MM.1S (cell line): ENCODE results near the gene LCAT.

Experiments
- DNase-seq: peaks from one replicate; pipeline ENCODE4 v3.0.0-alpha.2; 2015
- H2AFZ ChIP-seq: fragments of 300-600 bp; sonication (generic); 2 replicates; pipeline ENCODE4 v1.6.0; 2016; ENCODE audit warnings: antibody characterized with exemption, low read length
- H3F3A ChIP-seq: fragments of 300-600 bp; sonication (generic); 2 replicates; pipeline ENCODE4 v1.6.1; 2016; ENCODE audit warnings: mild to moderate bottlenecking, antibody characterized with exemption, low read length, moderate library complexity, mixed read lengths; ENCODE audit not compliant: insufficient read depth
- H3K27ac ChIP-seq: fragments of 300-600 bp; sonication (generic); 2 replicates; pipeline ENCODE4 v1.5.1; 2016; ENCODE audit warnings: mild to moderate bottlenecking, low read length
- H3K27me3 ChIP-seq: fragments of 300-600 bp; sonication (generic); replicated peaks from 2 replicates; pipeline ENCODE4 v1.6.0; 2016; ENCODE audit warnings: low read length; ENCODE audit not compliant: insufficient read depth
- H3K36me3 ChIP-seq: fragments of 300-600 bp; sonication (generic); replicated peaks from 2 replicates; pipeline ENCODE4 v1.6.1; 2016; ENCODE audit warnings: mild to moderate bottlenecking, low read length, mixed read lengths; ENCODE audit not compliant: insufficient read depth
- H3K4me1 ChIP-seq: fragments of 300-600 bp; sonication (generic); 2 replicates; pipeline ENCODE4 v1.6.1; 2016; ENCODE audit warnings: low read length, mixed read lengths
- H3K4me2 ChIP-seq: fragments of 300-600 bp; sonication (generic); 2 replicates; pipeline ENCODE4 v1.6.0; 2016; ENCODE audit warnings: low read depth, low read length
- H3K4me3 ChIP-seq: fragments of 300-600 bp; sonication (generic); 2 replicates; pipeline ENCODE4 v1.5.1; 2016; ENCODE audit warnings: low read length, mixed read lengths
- H3K79me2 ChIP-seq: fragments of 300-600 bp; sonication (generic); 2 replicates; pipeline ENCODE4 v1.6.1; 2016; ENCODE audit warnings: mixed run types, low read length, mixed read lengths
- H3K9ac ChIP-seq: fragments of 300-600 bp; sonication (generic); 2 replicates; pipeline ENCODE4 v1.6.1; 2016; ENCODE audit warnings: low read length, mixed read lengths
- H3K9me2 ChIP-seq: fragments of 300-600 bp; sonication (generic); replicated peaks from 2 replicates; pipeline ENCODE4 v1.6.1; 2016; ENCODE audit warnings: mild to moderate bottlenecking, low read length, mixed read lengths; ENCODE audit not compliant: insufficient read depth
- H3K9me3 ChIP-seq: fragments of 300-600 bp; sonication (generic); replicated peaks from 2 replicates; pipeline ENCODE4 v1.6.1; 2016; ENCODE audit warnings: mild to moderate bottlenecking, low read length, mixed read lengths; ENCODE audit not compliant: insufficient read depth
- H4K20me1 ChIP-seq: fragments of 300-600 bp; sonication (generic); 2 replicates; pipeline ENCODE4 v1.6.1; 2016; ENCODE audit warnings: mild to moderate bottlenecking, low read length, moderate library complexity, mixed read lengths; ENCODE audit not compliant: insufficient read depth
- CTCF ChIP-seq: fragments of 300-600 bp; sonication (generic); IDR thresholded peaks from 2 replicates; pipeline ENCODE4 v1.5.1; 2016; ENCODE audit warnings: antibody characterized with exemption, low read length, mixed read lengths
- EZH2 ChIP-seq: fragments of 300-600 bp; sonication (generic); optimal IDR thresholded peaks from 2 replicates; pipeline ENCODE3; 2017; ENCODE audit warnings: low read depth, mild to moderate bottlenecking, antibody characterized with exemption, low read length, mixed read lengths
- EZH2phosphoT487 ChIP-seq: fragments of 300-600 bp; sonication (generic); IDR thresholded peaks from 2 replicates; pipeline ENCODE4 v1.6.1; 2018; ENCODE audit warnings: antibody characterized with exemption, low read length

The LCAT gene

GRCh38 chr16:67962135-67962534 is 18.2 kb upstream of the LCAT start:
- Histone ChIP-seq H3K9me3 (no peaks in the 10 kb centered on the region), H4K20me1 (no peaks in the 10 kb centered on the region), H3K9ac (no peak overlapping the region), H2AFZ (no peak overlapping the region), H3K4me3 (no peak overlapping the region), H3F3A (peaks cover 15% of the 10 kb centered on the region), H3K36me3 (no peaks in the 10 kb centered on the region), H3K27ac (no peak overlapping the region), H3K9me2 (no peaks in the 10 kb centered on the region), H3K79me2 (peaks cover 13% of the 10 kb centered on the region), H3K4me1 (peaks cover 31% of the 10 kb centered on the region), H3K4me2 (no peak overlapping the region), H3K27me3 (no peaks in the 10 kb centered on the region)
- TF ChIP-seq EZH2 = no peak
- no peak for TF ChIP-seq EZH2phosphoT487
- TF ChIP-seq CTCF = no peak
- no peak for DNase-seq

GRCh38 chr16:67961551-67961957 is 17.6 kb upstream of the LCAT start:
- H3K4me3 ChIP-seq = no peak overlapping the region
- H2AFZ ChIP-seq = no peak overlapping the region
- H3K79me2 ChIP-seq = peaks cover 8% of the 10 kb centered on the region
- DNase-seq = no peak
- H3K9me2 ChIP-seq = no peaks in the 10 kb centered on the region
- H3K27me3 ChIP-seq = no peaks in the 10 kb centered on the region
- no peaks in the 10 kb centered on the region for H4K20me1 ChIP-seq
- peaks cover 15% of the 10 kb centered on the region for H3F3A ChIP-seq
- no peaks in the 10 kb centered on the region for H3K36me3 ChIP-seq
- peaks cover 26% of the 10 kb centered on the region for H3K4me1 ChIP-seq
- no peak for TF ChIP-seq EZH2phosphoT487
- no peak for TF ChIP-seq EZH2
- no peak for TF ChIP-seq CTCF
- no peak overlapping the region for H3K9ac ChIP-seq
- H3K4me2 ChIP-seq = no peak overlapping the region
- no peak overlapping the region for H3K27ac ChIP-seq
- no peaks in the 10 kb centered on the region for H3K9me3 ChIP-seq

- H3K27me3 ChIP-seq = no peaks in the 10 kb centered on the region
- no peak overlapping the region for H3K4me3 ChIP-seq
- no peak overlapping the region for H3K27ac ChIP-seq
- no peaks in the 10 kb centered on the region for H3K9me3 ChIP-seq
- TF ChIP-seq CTCF (no peak), EZH2 (no peak), EZH2phosphoT487 (no peak)
- H3K9ac ChIP-seq = no peak overlapping the region
- no peaks in the 10 kb centered on the region for H4K20me1 ChIP-seq
- peaks cover 4% of the 10 kb centered on the region for H3F3A ChIP-seq
- H3K36me3 ChIP-seq = no peaks in the 10 kb centered on the region
- H2AFZ ChIP-seq = no peak overlapping the region
- H3K4me2 ChIP-seq = no peak overlapping the region
- no peaks in the 10 kb centered on the region for H3K9me2 ChIP-seq
- DNase-seq = no peak
- peaks cover 12% of the 10 kb centered on the region for H3K4me1 ChIP-seq
- H3K79me2 ChIP-seq = peaks cover 8% of the 10 kb centered on the region
Measured at GRCh38 chr16:67959536-67960329, 15.8 kb upstream of the LCAT start.
